HG02610 (cell line): Measurements from ENCODE around the gene BTBD16.

Experiments used
- ATAC-seq: cut with Tn5 transposase; IDR thresholded peaks from one replicate; pipeline ENCODE4 v1.9.1; 2021; ENCODE audit warnings: mild to moderate bottlenecking, moderate library complexity; ENCODE audit not compliant: unreplicated experiment

Gene BTBD16

GRCh38 chr10:122338609-122339441, 67.7 kb downstream of the BTBD16 start:
- ATAC-seq, result no peak

- no peak for ATAC-seq
Observed at GRCh38 chr10:122341141-122341810, 70.2 kb downstream of the BTBD16 start.

GRCh38 chr10:122342293-122343134, 71.4 kb downstream of the BTBD16 start:
- ATAC-seq, result no peak

GRCh38 chr10:122343135-122343800, 72.2 kb downstream of the BTBD16 start:
- ATAC-seq, result no peak

- ATAC-seq, result no peak
Observed at GRCh38 chr10:122343936-122344335, 72.8 kb downstream of the BTBD16 start.

GRCh38 chr10:122344741-122345258, 73.7 kb downstream of the BTBD16 start:
- ATAC-seq, result no peak

GRCh38 chr10:122346326-122346950, 75.3 kb downstream of the BTBD16 start:
- no peak for ATAC-seq

GRCh38 chr10:122347170-122347841, 76.2 kb downstream of the BTBD16 start:
- ATAC-seq, result no peak

GRCh38 chr10:122348512-122348911, 77.4 kb downstream of the BTBD16 start:
- ATAC-seq, result no peak

- ATAC-seq, result no peak
Observed at GRCh38 chr10:122348935-122349361, 77.9 kb downstream of the BTBD16 start.

- ATAC-seq, result no peak
Observed at GRCh38 chr10:122349758-122350369, 78.8 kb downstream of the BTBD16 start.

GRCh38 chr10:122350893-122351292, 79.8 kb downstream of the BTBD16 start:
- no peak for ATAC-seq

- ATAC-seq, result no peak
Observed at GRCh38 chr10:122352817-122353525, 81.9 kb downstream of the BTBD16 start.

- no peak for ATAC-seq
Observed at GRCh38 chr10:122354383-122354782, 83.3 kb downstream of the BTBD16 start.

- no peak for ATAC-seq
Observed at GRCh38 chr10:122357685-122358084, 86.6 kb downstream of the BTBD16 start.

GRCh38 chr10:122359621-122360020, 88.5 kb downstream of the BTBD16 start:
- ATAC-seq, result no peak

GRCh38 chr10:122361046-122361445, 90.0 kb downstream of the BTBD16 start:
- ATAC-seq, result no peak

- no peak for ATAC-seq
Observed at GRCh38 chr10:122362031-122362592, 91.0 kb downstream of the BTBD16 start.
